ENCODE data around the gene TIMELESS. TPM values are rescaled to one million over a fixed set of nuclear protein-coding genes. Genes with fewer than 3 reads are reported as not detected.

Gene TIMELESS
- total and polyA plus RNA-seq, 2 experiments from 2014 or later, result 4.5 to 6.8 TPM

GRCh38 chr12:56462565-56462964 is 13.3 kb upstream of the TIMELESS start:
- Histone ChIP-seq H3K36me3 (ENCODE audit: low read depth) (no peaks in the 10 kb centered on the region), H3F3A (ENCODE audit: insufficient read depth) (peaks cover 8% of the 10 kb centered on the region; the same call in 1 of the 2 replicates), H2AFZ (no peak overlapping the region), H4K20me1 (ENCODE audit: insufficient read depth) (no peaks in the 10 kb centered on the region), H3K9me3 (ENCODE audit: low read depth) (no peaks in the 10 kb centered on the region), H3K27me3 (replicated peaks; ENCODE audit: insufficient read depth) (no peaks in the 10 kb centered on the region), H3K79me2 (ENCODE audit: insufficient read depth) (no peaks in the 10 kb centered on the region), H3K9me2 (ENCODE audit: insufficient read depth) (no peaks in the 10 kb centered on the region), H3K4me1 (ENCODE audit: insufficient read depth) (0 out of 2 replicates have a peak, but pooled peaks cover 3% of the 10 kb centered on the region), H3K27ac (no peak overlapping the region), H3K4me2 (ENCODE audit: unreplicated experiment) (no peak overlapping the region), H3K4me3 (no peak overlapping the region), H3K9ac (no peak overlapping the region)
- DNase-seq, result no peak
- in situ Hi-C loops (cut with MboI), result no loop called here
- TF ChIP-seq EZH2phosphoT487 (IDR thresholded peaks at IDR 0.05; ENCODE audit: insufficient read depth, low read depth), result no peak
- no peak for TF ChIP-seq EZH2 (IDR thresholded peaks at IDR 0.05; ENCODE audit: insufficient read depth, poor library complexity, severe bottlenecking)

DNA sequence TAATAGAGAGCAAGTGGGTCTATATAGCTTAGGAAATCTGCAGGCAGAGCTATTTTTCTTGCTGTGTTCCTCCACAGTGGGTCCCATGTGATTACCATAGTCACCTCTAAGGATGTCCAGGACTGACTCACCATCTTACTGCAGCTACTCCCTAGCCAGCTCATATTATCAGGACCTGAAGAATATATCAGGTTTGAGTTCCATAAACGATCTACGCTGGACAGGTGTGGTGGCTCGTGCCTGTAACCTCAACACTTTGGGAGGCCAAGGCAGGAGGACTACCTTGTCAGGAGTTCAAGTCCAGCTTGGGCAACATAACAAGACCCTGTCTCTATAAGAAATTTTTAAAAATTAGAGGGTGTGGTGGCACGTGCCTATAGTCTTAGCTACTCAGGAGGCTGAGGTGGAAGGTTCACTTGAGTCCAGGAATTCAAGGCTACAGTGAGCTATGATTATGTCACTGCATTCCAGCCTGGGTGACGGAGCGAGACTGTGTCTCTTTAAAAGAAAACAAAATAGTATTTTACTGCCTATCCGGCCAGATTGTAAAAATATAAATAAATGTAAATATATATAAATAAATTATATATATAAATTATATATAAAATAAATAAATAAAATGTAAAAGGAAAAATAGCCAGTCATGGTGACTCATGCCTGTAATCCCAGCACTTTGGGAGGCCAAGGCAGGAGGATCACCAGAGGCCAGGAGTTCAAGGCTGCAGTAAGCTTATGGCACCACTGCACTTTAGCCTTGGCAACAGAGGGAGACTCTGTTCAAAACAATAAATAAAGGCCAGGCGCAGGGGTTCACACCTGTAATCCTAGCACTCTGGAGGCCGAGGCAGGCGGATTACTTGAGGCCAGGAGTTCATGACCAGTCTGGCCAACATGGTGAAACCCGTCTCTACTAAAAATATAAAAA is 12.3 kb upstream of the TIMELESS start:
- Histone ChIP-seq H4K20me1 (ENCODE audit: insufficient read depth) (no peaks in the 10 kb centered on the region), H3K9me3 (ENCODE audit: low read depth) (no peaks in the 10 kb centered on the region), H3K36me3 (ENCODE audit: low read depth) (no peaks in the 10 kb centered on the region), H3K4me1 (ENCODE audit: insufficient read depth) (0 out of 2 replicates have a peak, but pooled peaks cover 3% of the 10 kb centered on the region), H3K9ac (no peak overlapping the region), H3K4me2 (ENCODE audit: unreplicated experiment) (no peak overlapping the region), H3K27me3 (replicated peaks; ENCODE audit: insufficient read depth) (no peaks in the 10 kb centered on the region), H3K79me2 (ENCODE audit: insufficient read depth) (no peaks in the 10 kb centered on the region), H3F3A (ENCODE audit: insufficient read depth) (peaks cover 8% of the 10 kb centered on the region; the same call in 1 of the 2 replicates), H3K9me2 (ENCODE audit: insufficient read depth) (no peaks in the 10 kb centered on the region), H3K27ac (no peak overlapping the region), H3K4me3 (no peak overlapping the region), H2AFZ (no peak overlapping the region)
- no peak for TF ChIP-seq EZH2phosphoT487 (IDR thresholded peaks at IDR 0.05; ENCODE audit: insufficient read depth, low read depth)
- no peak for TF ChIP-seq EZH2 (IDR thresholded peaks at IDR 0.05; ENCODE audit: insufficient read depth, poor library complexity, severe bottlenecking)
- DNase-seq, result peak; percentile 77
- 81 to 82% methylated on average over 11 of the region's 11 CpGs for WGBS, 2 experiments (ENCODE audit: low coverage in 1 of 2, low lambda C conversion rate in 2 of 2, missing lambda C conversion rate in 2 of 2)
- in situ Hi-C loops (cut with MboI), result no loop called here

- H3K27ac ChIP-seq, result no peak overlapping the region
- no peaks in the 10 kb centered on the region for H3K9me3 ChIP-seq (ENCODE audit: low read depth)
- peaks cover 8% of the 10 kb centered on the region; the same call in 1 of the 2 replicates for H3F3A ChIP-seq (ENCODE audit: insufficient read depth)
- H3K4me1 ChIP-seq (ENCODE audit: insufficient read depth), result 0 out of 2 replicates have a peak, but pooled peaks cover 3% of the 10 kb centered on the region
- 65 to 71% methylated on average over 4 of the region's 4 CpGs for WGBS, 2 experiments (ENCODE audit: low coverage in 1 of 2, low lambda C conversion rate in 2 of 2, missing lambda C conversion rate in 2 of 2)
- DNase-seq, result no peak
- no peaks in the 10 kb centered on the region for H4K20me1 ChIP-seq (ENCODE audit: insufficient read depth)
- no peaks in the 10 kb centered on the region for H3K27me3 ChIP-seq (replicated peaks; ENCODE audit: insufficient read depth)
- TF ChIP-seq EZH2phosphoT487 (IDR thresholded peaks at IDR 0.05; ENCODE audit: insufficient read depth, low read depth), result no peak
- no peak for TF ChIP-seq EZH2 (IDR thresholded peaks at IDR 0.05; ENCODE audit: insufficient read depth, poor library complexity, severe bottlenecking)
- no peak overlapping the region for H2AFZ ChIP-seq
- in situ Hi-C loops (cut with MboI), result no loop called here
- H3K9ac ChIP-seq, result no peak overlapping the region
- no peaks in the 10 kb centered on the region for H3K36me3 ChIP-seq (ENCODE audit: low read depth)
- no peak overlapping the region for H3K4me2 ChIP-seq (ENCODE audit: unreplicated experiment)
- H3K79me2 ChIP-seq (ENCODE audit: insufficient read depth), result no peaks in the 10 kb centered on the region
- H3K4me3 ChIP-seq, result no peak overlapping the region
- H3K9me2 ChIP-seq (ENCODE audit: insufficient read depth), result no peaks in the 10 kb centered on the region
These were observed 8.6 kb upstream of the TIMELESS start for GRCh38 chr12:56457817-56458216.

DNA sequence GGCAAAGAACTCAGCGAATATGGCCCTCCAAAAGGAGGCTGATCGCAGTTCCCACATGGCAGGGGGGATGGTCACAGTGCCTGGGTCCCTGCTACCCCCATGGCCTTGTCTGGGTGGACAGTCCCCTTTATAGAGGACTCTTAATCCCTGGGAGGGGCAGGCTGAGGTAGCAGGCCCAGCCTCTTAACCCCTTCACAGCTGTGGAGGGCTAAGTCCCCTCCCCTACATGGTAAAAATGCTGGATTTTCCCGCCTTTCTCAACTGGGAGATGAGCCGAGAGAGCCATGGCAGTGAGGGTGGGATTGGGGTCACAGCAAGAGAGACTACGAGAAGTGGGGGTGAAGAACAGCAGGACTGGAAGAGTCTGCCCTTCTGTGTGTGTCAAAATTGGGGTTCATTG is 5.3 kb upstream of the TIMELESS start, which contains the start of gene MIP:
TSS of gene MIP (minus strand) at position 101 of the 400 bp plus-strand sequence. CDS start at position 57, 44 bp downstream.
- Histone ChIP-seq H3K4me2 (ENCODE audit: unreplicated experiment) (no peak within 1 kb of the TSS), H3K4me3 (no peak within 1 kb of the TSS), H4K20me1 (ENCODE audit: insufficient read depth) (no peaks in the 10 kb centered on the region), H3K9ac (no peak within 1 kb of the TSS), H3K27ac (no peak within 1 kb of the TSS), H3K36me3 (ENCODE audit: low read depth) (no peaks in the 10 kb centered on the region), H3K79me2 (ENCODE audit: insufficient read depth) (no peaks in the 10 kb centered on the region), H3K4me1 (ENCODE audit: insufficient read depth) (peaks cover 3% of the 10 kb centered on the region; the same call in 1 of the 2 replicates), H3K9me3 (ENCODE audit: low read depth) (no peaks in the 10 kb centered on the region), H2AFZ (no peak within 1 kb of the TSS), H3F3A (ENCODE audit: insufficient read depth) (0 out of 2 replicates have a peak, but pooled peaks cover 3% of the 10 kb centered on the region), H3K9me2 (ENCODE audit: insufficient read depth) (no peaks in the 10 kb centered on the region), H3K27me3 (replicated peaks; ENCODE audit: insufficient read depth) (no peaks in the 10 kb centered on the region)
- in situ Hi-C loops (cut with MboI), result no loop called here
- 54 to 57% methylated on average over 5 of the region's 5 CpGs for WGBS, 2 experiments (ENCODE audit: low coverage in 1 of 2, low lambda C conversion rate in 2 of 2, missing lambda C conversion rate in 2 of 2)
- TF ChIP-seq EZH2 (IDR thresholded peaks at IDR 0.05; ENCODE audit: insufficient read depth, poor library complexity, severe bottlenecking) (no peak), EZH2phosphoT487 (IDR thresholded peaks at IDR 0.05; ENCODE audit: insufficient read depth, low read depth) (no peak)
- no peak for DNase-seq
